Esophagus (tissue), 2 donors: Measurements from ENCODE around the gene CYB5R4. TPM values are rescaled to one million over a fixed set of nuclear protein-coding genes. Genes with fewer than 3 reads are reported as not detected.
"Not testable (repeated sequence)": the region's sequence is repeated elsewhere in the genome, so short reads cannot be mapped to it uniquely, and the experiment has no call there.

ENCODE experiments used
- H3K27ac ChIP-seq, 2 donors: one replicate each; pipeline ENCODE4 v1.5.1; 2013; ENCODE audit warnings: low read depth in 2 of 2, mild to moderate bottlenecking in 2 of 2, inconsistent platforms in 1 of 2, low read length in 1 of 2, moderate library complexity in 1 of 2
- H3K27me3 ChIP-seq, 2 donors: one replicate each; pipeline ENCODE4 v1.6.1; 2013; ENCODE audit warnings: low read length in 2 of 2, control low read depth in 1 of 2, mild to moderate bottlenecking in 1 of 2; ENCODE audit not compliant: insufficient read depth in 2 of 2, control insufficient read depth in 1 of 2
- H3K36me3 ChIP-seq, 2 donors: one replicate each; pipeline ENCODE4 v1.6.1; 2013; ENCODE audit warnings: low read length in 1 of 2; ENCODE audit not compliant: control insufficient read depth in 2 of 2, insufficient read depth in 2 of 2
- H3K4me1 ChIP-seq, 2 donors: one replicate each; pipeline ENCODE4 v1.6.1; 2013; ENCODE audit warnings: low read length in 1 of 2; ENCODE audit not compliant: control insufficient read depth in 2 of 2, insufficient read depth in 2 of 2
- H3K4me3 ChIP-seq, 2 donors: one replicate each; pipeline ENCODE4 v1.5.1; 2013; ENCODE audit warnings: low read length in 2 of 2, mild to moderate bottlenecking in 2 of 2, low read depth in 1 of 2, moderate library complexity in 1 of 2
- H3K9me3 ChIP-seq, 2 donors: one replicate each; pipeline ENCODE4 v1.6.1; 2013; ENCODE audit warnings: mild to moderate bottlenecking in 2 of 2, low read depth in 1 of 2, low read length in 1 of 2, moderate library complexity in 1 of 2; ENCODE audit not compliant: control insufficient read depth in 2 of 2, insufficient read depth in 1 of 2
- WGBS, 2 donors: extraction: QIAGEN DNeasy Blood & Tissue Kit; methylation state at CpG; one replicate each; pipeline ENCODE4 v1.1.7; 2013; 5-methylcytosine and 5-hydroxymethylcytosine counted together
- polyA plus RNA-seq, 2 donors: library from polyadenylated mRNA; stranded (reverse); fragments of 200-250 nt; gene quantifications; one replicate each; pipeline ENCODE4 v1.2.3, GENCODE V29; 2013
- donor health status: healthy with polysubstance abuse.
- donor health status: Bipolar disorder and iron deficiency.

Gene CYB5R4
- polyA plus RNA-seq, 2 donors = 2.8 to 8.1 TPM

GRCh38 chr6:83878902-83879644 lies 19.6 kb downstream of the CYB5R4 start:
- no peaks in the 10 kb centered on the region for H3K9me3 ChIP-seq
- H3K4me3 ChIP-seq = no peak overlapping the region
- H3K27me3 ChIP-seq = no peaks in the 10 kb centered on the region
- H3K4me1 ChIP-seq = no peaks in the 10 kb centered on the region
- H3K27ac ChIP-seq = no peak overlapping the region
- no peaks in the 10 kb centered on the region for H3K36me3 ChIP-seq
- 64 to 80% methylated on average over 4 of the region's 4 CpGs for WGBS, 2 donors

- Histone ChIP-seq H3K9me3 (no peaks in the 10 kb centered on the region), H3K27ac (no peak overlapping the region), H3K36me3 (no peaks in the 10 kb centered on the region), H3K4me1 (no peaks in the 10 kb centered on the region), H3K27me3 (no peaks in the 10 kb centered on the region), H3K4me3 (no peak overlapping the region)
- WGBS, 2 donors = 90% methylated on average over 4 of the region's 4 CpGs
Measured at GRCh38 chr6:83879746-83880145, 20.3 kb downstream of the CYB5R4 start.

GRCh38 chr6:83883240-83883639 lies 23.8 kb downstream of the CYB5R4 start:
- no peak overlapping the region for H3K4me3 ChIP-seq
- 32% methylated on average over 2 of the region's 2 CpGs for WGBS, 2 donors
- no peak overlapping the region for H3K27ac ChIP-seq
- no peaks in the 10 kb centered on the region for H3K4me1 ChIP-seq
- no peaks in the 10 kb centered on the region for H3K36me3 ChIP-seq
- no peaks in the 10 kb centered on the region for H3K27me3 ChIP-seq
- no peaks in the 10 kb centered on the region for H3K9me3 ChIP-seq

- Histone ChIP-seq H3K4me1 (no peaks in the 10 kb centered on the region), H3K4me3 (no peak overlapping the region), H3K9me3 (no peaks in the 10 kb centered on the region), H3K27me3 (no peaks in the 10 kb centered on the region), H3K36me3 (no peaks in the 10 kb centered on the region), H3K27ac (no peak overlapping the region)
- WGBS, 2 donors = 5 to 7% methylated on average over 4 of the region's 4 CpGs
Measured at GRCh38 chr6:83884523-83884922, 25.0 kb downstream of the CYB5R4 start.

GRCh38 chr6:83885984-83886383 lies 26.5 kb downstream of the CYB5R4 start:
- Histone ChIP-seq H3K9me3 (no peaks in the 10 kb centered on the region), H3K4me1 (no peaks in the 10 kb centered on the region), H3K27me3 (no peaks in the 10 kb centered on the region), H3K36me3 (no peaks in the 10 kb centered on the region), H3K27ac (no peak overlapping the region), H3K4me3 (no peak overlapping the region)
- 95 to 97% methylated on average over 2 of the region's 2 CpGs for WGBS, 2 donors

GRCh38 chr6:83889621-83890020 lies 30.1 kb downstream of the CYB5R4 start:
- 94 to 97% methylated on average over 1 of the region's 1 CpG for WGBS, 2 donors
- Histone ChIP-seq H3K27ac (no peak overlapping the region), H3K27me3 (no peaks in the 10 kb centered on the region), H3K4me1 (no peaks in the 10 kb centered on the region), H3K9me3 (no peaks in the 10 kb centered on the region), H3K36me3 (no peaks in the 10 kb centered on the region), H3K4me3 (no peak overlapping the region)

- H3K4me3 ChIP-seq = no peak overlapping the region
- no peaks in the 10 kb centered on the region for H3K4me1 ChIP-seq
- H3K27ac ChIP-seq = no peak overlapping the region
- H3K9me3 ChIP-seq = no peaks in the 10 kb centered on the region
- 91 to 93% methylated on average over 4 of the region's 4 CpGs for WGBS, 2 donors
- no peaks in the 10 kb centered on the region for H3K27me3 ChIP-seq
- H3K36me3 ChIP-seq = no peaks in the 10 kb centered on the region
Measured at GRCh38 chr6:83890520-83890919, 31.0 kb downstream of the CYB5R4 start.

- H3K36me3 ChIP-seq = no peaks in the 10 kb centered on the region
- H3K27ac ChIP-seq = no peak overlapping the region
- no peaks in the 10 kb centered on the region for H3K9me3 ChIP-seq
- no peaks in the 10 kb centered on the region for H3K27me3 ChIP-seq
- WGBS, 2 donors = 70 to 86% methylated on average over 4 of the region's 4 CpGs
- no peak overlapping the region for H3K4me3 ChIP-seq
- H3K4me1 ChIP-seq = no peaks in the 10 kb centered on the region
Measured at GRCh38 chr6:83891586-83891985, 32.1 kb downstream of the CYB5R4 start.

- H3K4me3 ChIP-seq = no peak overlapping the region
- no peaks in the 10 kb centered on the region for H3K4me1 ChIP-seq
- no peaks in the 10 kb centered on the region for H3K36me3 ChIP-seq
- H3K27ac ChIP-seq = no peak overlapping the region
- H3K27me3 ChIP-seq = no peaks in the 10 kb centered on the region
- 78 to 95% methylated on average over 1 of the region's 1 CpG for WGBS, 2 donors
- no peaks in the 10 kb centered on the region for H3K9me3 ChIP-seq
Measured at GRCh38 chr6:83893024-83893423, 33.5 kb downstream of the CYB5R4 start.

GRCh38 chr6:83897094-83897493 lies 37.6 kb downstream of the CYB5R4 start:
- not testable (repeated sequence) for H3K36me3 ChIP-seq, H3K4me1 ChIP-seq, H3K9me3 ChIP-seq, H3K27me3 ChIP-seq, H3K27ac ChIP-seq, H3K4me3 ChIP-seq
- WGBS, 2 donors = no CpG with 5 or more reads among the region's 2 CpGs
